IPS-15b (cell line): ENCODE results near the gene ANKRD60.

Experiments
- H3K27me3 ChIP-seq: one replicate; pipeline ENCODE4 v1.6.1; 2013; ENCODE audit warnings: low read length; ENCODE audit not compliant: control insufficient read depth, insufficient read depth
- H3K36me3 ChIP-seq: one replicate; pipeline ENCODE4 v1.6.1; 2013; ENCODE audit warnings: low read length; ENCODE audit not compliant: control insufficient read depth, insufficient read depth
- H3K4me1 ChIP-seq: one replicate; pipeline ENCODE4 v1.6.1; 2013; ENCODE audit warnings: mild to moderate bottlenecking, low read length; ENCODE audit not compliant: control insufficient read depth, insufficient read depth
- H3K4me3 ChIP-seq: one replicate; pipeline ENCODE4 v1.5.1; 2013; ENCODE audit warnings: low read depth, low read length
- H3K9ac ChIP-seq: one replicate; pipeline ENCODE4 v1.6.1; 2013; ENCODE audit warnings: low read depth, mild to moderate bottlenecking, low read length
- H3K9me3 ChIP-seq: one replicate; pipeline ENCODE4 v1.6.1; 2013; ENCODE audit warnings: mild to moderate bottlenecking, low read length; ENCODE audit not compliant: control insufficient read depth, insufficient read depth

Gene ANKRD60

DNA sequence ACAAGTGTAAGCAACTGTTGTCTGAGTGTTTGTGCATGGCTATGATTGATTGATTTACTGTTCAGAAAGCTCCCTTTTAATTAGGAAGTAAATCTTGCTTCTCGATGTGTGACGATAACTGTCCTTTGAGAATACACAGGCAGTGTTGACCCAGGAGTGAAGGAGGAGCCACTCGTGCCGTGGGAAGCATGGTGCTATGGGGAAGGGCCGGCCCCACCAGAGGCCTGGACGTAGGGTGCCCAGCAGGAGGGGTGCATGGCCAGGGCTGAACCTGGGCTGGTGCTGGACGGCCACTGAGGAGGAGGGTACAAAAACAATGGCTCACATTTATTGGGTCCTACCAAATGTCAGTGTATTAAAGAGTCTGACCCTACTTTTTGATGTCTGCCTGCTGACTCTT is 60.7 kb downstream of the ANKRD60 start:
- no peaks in the 10 kb centered on the region for H3K4me1 ChIP-seq
- no peaks in the 10 kb centered on the region for H3K36me3 ChIP-seq
- H3K4me3 ChIP-seq = no peak overlapping the region
- no peak overlapping the region for H3K9ac ChIP-seq
- H3K27me3 ChIP-seq = peaks cover 2% of the 10 kb centered on the region
- no peaks in the 10 kb centered on the region for H3K9me3 ChIP-seq
